ENCODE data around the gene CLSTN1. TPM values are rescaled to one million over a fixed set of nuclear protein-coding genes. Genes with fewer than 3 reads are reported as not detected.

Gene CLSTN1
- total and polyA plus RNA-seq, 7 donors, result 7.3 to 48.7 (median 19.7) TPM

DNA sequence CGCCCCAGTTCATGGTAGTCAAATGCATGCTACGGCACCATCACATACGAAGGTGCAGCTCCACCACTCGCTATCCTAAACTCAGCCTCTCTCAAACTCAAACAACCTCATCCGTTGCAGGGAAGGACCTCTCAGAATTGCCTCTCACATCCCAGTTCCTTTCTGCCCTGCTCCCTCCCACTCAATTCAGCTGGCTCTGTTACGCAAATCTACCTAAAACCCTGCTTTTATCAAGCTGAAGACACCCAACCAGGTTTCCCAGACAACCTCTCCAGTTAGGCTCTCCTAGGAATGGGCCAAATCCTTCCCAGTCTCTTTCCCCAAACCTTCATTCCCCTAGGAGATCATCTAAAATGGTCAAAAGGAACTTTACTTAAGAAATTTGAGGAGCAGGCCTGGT lies 62.9 kb downstream of the CLSTN1 start:
- Histone ChIP-seq H3K27me3 (ENCODE audit: insufficient read depth in 3 of 3, low read length in 2 of 3) (no peaks in the 10 kb centered on the region), H3K4me3 (no peak overlapping the region), H3K4me1 (peaks cover 10% of the 10 kb centered on the region), H3K36me3 (ENCODE audit: insufficient read depth in 1 of 2, low read depth in 1 of 2) (no peaks in the 10 kb centered on the region), H3K27ac (no peak overlapping the region), H3K9me3 (no peaks in the 10 kb centered on the region)
- 96 to 98% (median 98%) methylated on average over 6 of the region's 6 CpGs for WGBS, 3 donors
- intact Hi-C loops (cut with DNase I), result no loop called here
- TF ChIP-seq, protein P1, sequence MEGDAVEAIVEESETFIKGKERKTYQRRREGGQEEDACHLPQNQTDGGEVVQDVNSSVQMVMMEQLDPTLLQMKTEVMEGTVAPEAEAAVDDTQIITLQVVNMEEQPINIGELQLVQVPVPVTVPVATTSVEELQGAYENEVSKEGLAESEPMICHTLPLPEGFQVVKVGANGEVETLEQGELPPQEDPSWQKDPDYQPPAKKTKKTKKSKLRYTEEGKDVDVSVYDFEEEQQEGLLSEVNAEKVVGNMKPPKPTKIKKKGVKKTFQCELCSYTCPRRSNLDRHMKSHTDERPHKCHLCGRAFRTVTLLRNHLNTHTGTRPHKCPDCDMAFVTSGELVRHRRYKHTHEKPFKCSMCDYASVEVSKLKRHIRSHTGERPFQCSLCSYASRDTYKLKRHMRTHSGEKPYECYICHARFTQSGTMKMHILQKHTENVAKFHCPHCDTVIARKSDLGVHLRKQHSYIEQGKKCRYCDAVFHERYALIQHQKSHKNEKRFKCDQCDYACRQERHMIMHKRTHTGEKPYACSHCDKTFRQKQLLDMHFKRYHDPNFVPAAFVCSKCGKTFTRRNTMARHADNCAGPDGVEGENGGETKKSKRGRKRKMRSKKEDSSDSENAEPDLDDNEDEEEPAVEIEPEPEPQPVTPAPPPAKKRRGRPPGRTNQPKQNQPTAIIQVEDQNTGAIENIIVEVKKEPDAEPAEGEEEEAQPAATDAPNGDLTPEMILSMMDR (IDR thresholded peaks at IDR 0.05), result no peak
- DNase-seq (no peak), ATAC-seq (no peak)

GRCh38 chr1:9759939-9760338 lies 63.8 kb downstream of the CLSTN1 start:
- 90 to 96% (median 93%) methylated on average over 2 of the region's 2 CpGs for WGBS, 3 donors

DNA sequence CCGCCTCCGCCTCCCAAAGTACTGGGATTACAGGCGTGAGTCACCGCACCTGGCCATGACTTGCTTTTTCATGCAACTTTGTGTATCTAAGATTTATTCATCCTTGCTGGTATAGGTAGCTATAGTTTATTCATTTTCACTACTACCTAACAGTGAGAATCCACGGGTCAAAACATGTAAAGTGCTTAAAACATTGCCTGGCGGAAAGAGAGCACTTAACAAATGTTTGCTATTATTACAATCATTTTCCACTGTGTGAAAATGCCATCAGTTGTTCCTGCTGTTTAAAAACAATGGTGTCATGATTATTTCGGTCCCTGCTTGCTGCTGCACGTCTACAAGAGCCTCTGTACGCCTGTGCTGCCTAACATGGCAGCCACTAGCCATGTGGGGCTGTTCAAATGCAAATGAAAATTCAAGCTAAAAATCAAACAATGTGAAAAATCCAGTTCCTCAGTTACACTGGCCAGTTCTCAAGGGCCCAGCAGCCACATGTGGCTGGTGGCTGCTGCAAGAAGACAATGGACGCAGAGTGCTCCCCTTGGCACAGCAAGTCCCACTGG lies 65.1 kb downstream of the CLSTN1 start:
- DNase-seq, result no peak
- WGBS, 3 donors, result 91 to 92% (median 92%) methylated on average over 10 of the region's 10 CpGs
- no peak overlapping the region for H3K27ac ChIP-seq
- no peaks in the 10 kb centered on the region for H3K9me3 ChIP-seq
- intact Hi-C loops (cut with DNase I), result no loop called here
- ATAC-seq, result no peak
- H3K4me1 ChIP-seq, result peaks cover 10% of the 10 kb centered on the region
- TF ChIP-seq, protein P1 (IDR thresholded peaks at IDR 0.05), result no peak
- no peaks in the 10 kb centered on the region for H3K27me3 ChIP-seq (ENCODE audit: insufficient read depth in 3 of 3, low read length in 2 of 3)
- peaks cover 0 to 10% of the 10 kb centered on the region in 2 donors for H3K36me3 ChIP-seq (ENCODE audit: insufficient read depth in 1 of 2, low read depth in 1 of 2)
- no peak overlapping the region for H3K4me3 ChIP-seq

More at GRCh38 chr1:9759939-9760338, 63.8 kb downstream of the CLSTN1 start:
- Histone ChIP-seq H3K4me1 (peaks cover 10% of the 10 kb centered on the region), H3K27ac (no peak overlapping the region), H3K27me3 (ENCODE audit: insufficient read depth in 3 of 3, low read length in 2 of 3) (no peaks in the 10 kb centered on the region), H3K36me3 (ENCODE audit: insufficient read depth in 1 of 2, low read depth in 1 of 2) (no peaks in the 10 kb centered on the region), H3K9me3 (no peaks in the 10 kb centered on the region), H3K4me3 (no peak overlapping the region)
- TF ChIP-seq, protein P1 (IDR thresholded peaks at IDR 0.05), result no peak
- ATAC-seq (no peak), DNase-seq (no peak)
- intact Hi-C loops (cut with DNase I), result no loop called here

GRCh38 chr1:9755441-9755995 lies 68.2 kb downstream of the CLSTN1 start:
- no peaks in the 10 kb centered on the region for H3K27me3 ChIP-seq (ENCODE audit: insufficient read depth in 3 of 3, low read length in 2 of 3)
- peaks cover 10% of the 10 kb centered on the region for H3K4me1 ChIP-seq
- H3K27ac ChIP-seq, result no peak overlapping the region
- H3K9me3 ChIP-seq, result no peaks in the 10 kb centered on the region
- WGBS, 3 donors, result 64 to 68% (median 65%) methylated on average over 10 of the region's 10 CpGs
- ATAC-seq (no peak), DNase-seq (no peak)
- H3K36me3 ChIP-seq (ENCODE audit: insufficient read depth in 1 of 2, low read depth in 1 of 2), result peaks cover 0 to 30% of the 10 kb centered on the region in 2 donors
- H3K4me3 ChIP-seq, result no peak overlapping the region
- intact Hi-C loops (cut with DNase I), result no loop called here
- TF ChIP-seq, protein P1 (IDR thresholded peaks at IDR 0.05), result no peak

Data from psoas muscle (tissue), 8 donors.